GM19328 (cell line): ENCODE measurements around the gene FLRT1.

Experiments used
- ATAC-seq: cut with Tn5 transposase; IDR thresholded peaks from one replicate; pipeline ENCODE4 v1.9.1; 2021; ENCODE audit warnings: mild to moderate bottlenecking, moderate library complexity; ENCODE audit not compliant: unreplicated experiment

FLRT1 gene

DNA sequence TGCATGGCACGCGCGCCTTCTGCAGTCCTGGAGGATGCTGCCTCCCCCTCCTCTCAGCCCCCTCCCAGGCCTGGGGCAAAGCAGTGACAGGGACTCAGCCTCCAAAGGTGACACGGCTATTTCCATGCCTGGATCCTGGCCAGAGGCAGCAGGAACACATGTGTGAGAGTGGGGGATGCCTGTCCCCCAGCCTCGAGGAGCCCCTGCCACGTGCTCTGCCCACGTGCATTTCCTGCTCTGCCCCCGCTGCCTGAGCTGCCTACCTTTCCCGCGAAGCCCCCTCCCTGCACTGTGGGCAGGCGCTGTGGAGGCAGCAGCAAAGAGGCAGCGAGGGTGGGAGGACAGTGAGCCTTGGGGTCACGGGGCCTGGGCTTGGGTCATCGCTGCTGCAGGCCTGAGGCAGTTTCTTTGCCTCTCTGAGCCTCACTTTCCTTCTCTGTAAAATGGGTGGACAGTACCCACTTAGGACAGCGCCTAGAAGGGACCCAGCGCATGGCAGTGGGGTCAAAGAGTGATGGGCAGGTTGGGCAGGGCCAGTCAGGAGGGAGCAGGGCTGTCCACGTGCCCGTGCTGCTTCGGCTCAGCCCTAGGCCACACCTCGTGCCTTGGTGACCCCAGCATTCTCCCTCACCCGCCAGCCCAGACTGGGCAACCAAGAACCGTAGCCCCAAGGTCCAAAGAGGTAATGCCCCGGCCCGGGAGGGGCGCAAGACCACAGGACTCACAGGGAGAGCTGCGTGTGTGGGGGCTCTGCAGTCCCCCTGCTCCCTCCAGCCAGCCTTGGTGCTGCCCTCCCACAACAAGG lies 48.6 kb downstream of the FLRT1 start:
- no peak for ATAC-seq

DNA sequence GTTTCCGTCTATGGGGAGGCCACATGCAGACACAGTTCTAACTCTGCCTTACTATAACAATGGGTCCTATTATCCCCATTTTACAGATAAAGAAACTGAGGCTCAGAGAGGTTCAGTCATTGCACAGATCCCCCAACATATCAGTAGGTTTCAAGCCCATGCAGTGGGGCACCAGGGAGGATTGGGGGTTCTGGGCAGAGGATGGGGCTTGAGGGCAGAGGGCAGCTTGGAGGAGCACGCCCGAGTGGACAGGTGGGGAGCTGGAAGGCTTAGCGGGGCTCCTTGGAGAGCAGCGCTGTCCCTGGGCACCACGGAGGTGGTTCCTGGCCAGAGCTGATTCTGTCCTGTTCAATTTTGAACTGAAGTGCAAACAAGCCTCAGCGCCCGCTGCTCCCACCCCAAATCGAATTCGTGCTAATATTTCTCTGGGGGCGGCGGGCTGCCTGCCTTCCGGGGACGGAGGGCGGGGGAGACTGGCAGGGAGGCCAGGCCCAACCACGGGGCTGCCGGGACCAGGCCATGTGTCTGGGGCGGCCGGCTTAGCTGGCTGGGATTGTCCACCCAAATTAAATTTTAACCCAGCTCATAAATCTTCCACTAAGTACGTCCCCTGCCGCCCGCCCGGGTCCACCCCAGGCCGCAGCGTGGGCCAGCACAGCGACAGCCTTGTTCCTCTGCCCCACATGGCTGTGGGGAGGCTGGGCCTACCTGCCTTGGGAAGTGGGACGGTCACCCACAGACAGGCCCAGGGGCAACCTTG lies 49.4 kb downstream of the FLRT1 start:
- no peak for ATAC-seq
